GM21381 (cell line): ENCODE results near the gene ACAP2.
"Not testable (repeated sequence)": the region's sequence is repeated elsewhere in the genome, so short reads cannot be mapped to it uniquely, and the experiment has no call there.

Source experiments
- ATAC-seq: cut with Tn5 transposase; IDR thresholded peaks from one replicate; pipeline ENCODE4 v1.9.1; 2021; ENCODE audit warnings: mild to moderate bottlenecking, moderate library complexity; ENCODE audit not compliant: unreplicated experiment

ACAP2 gene

DNA sequence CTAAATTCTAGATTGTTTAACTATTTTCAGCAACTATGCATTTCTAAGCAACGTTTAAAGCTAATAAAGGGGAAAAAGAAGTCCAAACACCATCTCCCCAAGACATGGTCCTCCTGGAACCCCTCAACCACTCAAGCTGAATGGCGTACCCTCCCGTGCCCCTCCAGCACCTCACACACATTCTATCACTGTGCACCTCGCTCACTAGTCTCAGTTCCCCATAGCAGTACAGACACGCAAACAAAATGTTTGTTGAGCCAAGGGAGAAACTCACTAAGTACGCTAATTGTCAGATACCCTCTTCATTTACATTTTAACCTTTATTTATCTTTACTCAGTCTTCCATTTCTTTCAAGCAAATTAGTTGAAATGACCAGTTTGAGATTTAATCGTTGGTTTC is 48.8 kb downstream of the ACAP2 start:
- ATAC-seq, result no peak

DNA sequence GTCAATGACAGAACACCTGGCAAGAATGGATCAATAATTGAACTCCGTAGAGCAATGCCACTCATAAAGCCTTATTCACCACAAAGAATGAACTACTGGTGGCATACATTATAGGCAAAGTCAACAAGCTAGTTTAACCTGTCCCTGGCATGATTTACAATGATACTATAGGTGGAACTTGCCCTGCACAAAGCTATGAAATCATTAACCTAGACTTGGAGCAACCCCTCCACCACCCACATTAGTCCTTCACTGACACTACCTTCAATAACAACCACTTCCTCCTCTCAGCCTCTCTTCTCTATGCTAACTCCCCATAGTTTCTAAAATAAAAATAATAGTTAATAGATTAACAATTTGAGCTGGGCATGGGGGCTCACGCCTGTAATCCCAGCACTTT is 54.4 kb downstream of the ACAP2 start:
- no peak for ATAC-seq

DNA sequence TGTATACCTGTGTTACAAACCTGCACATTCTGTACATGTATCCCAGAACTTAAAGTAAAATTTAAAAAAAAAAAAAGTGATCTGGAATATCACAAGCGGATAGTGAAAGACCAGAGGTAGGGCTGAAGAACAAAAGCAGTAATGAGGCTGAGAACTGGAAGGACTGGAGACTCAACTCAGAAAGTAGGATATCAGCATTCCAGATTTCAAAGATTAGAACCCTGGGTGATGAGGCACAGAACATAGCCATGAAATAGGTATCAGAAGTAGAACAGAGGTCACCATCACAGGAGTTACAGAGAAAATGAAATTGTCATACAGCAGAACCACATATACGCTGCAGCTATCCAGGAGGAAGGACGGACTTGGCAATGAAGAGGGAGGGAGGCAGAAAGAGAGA is 56.1 kb downstream of the ACAP2 start:
- ATAC-seq, result no peak

- ATAC-seq, result no peak
Measured at GRCh38 chr3:195385526-195385925, 57.3 kb downstream of the ACAP2 start.

- no peak for ATAC-seq
Measured at GRCh38 chr3:195384952-195385351, 57.9 kb downstream of the ACAP2 start.

- ATAC-seq, result no peak
Measured at GRCh38 chr3:195372220-195372619, 70.6 kb downstream of the ACAP2 start.

DNA sequence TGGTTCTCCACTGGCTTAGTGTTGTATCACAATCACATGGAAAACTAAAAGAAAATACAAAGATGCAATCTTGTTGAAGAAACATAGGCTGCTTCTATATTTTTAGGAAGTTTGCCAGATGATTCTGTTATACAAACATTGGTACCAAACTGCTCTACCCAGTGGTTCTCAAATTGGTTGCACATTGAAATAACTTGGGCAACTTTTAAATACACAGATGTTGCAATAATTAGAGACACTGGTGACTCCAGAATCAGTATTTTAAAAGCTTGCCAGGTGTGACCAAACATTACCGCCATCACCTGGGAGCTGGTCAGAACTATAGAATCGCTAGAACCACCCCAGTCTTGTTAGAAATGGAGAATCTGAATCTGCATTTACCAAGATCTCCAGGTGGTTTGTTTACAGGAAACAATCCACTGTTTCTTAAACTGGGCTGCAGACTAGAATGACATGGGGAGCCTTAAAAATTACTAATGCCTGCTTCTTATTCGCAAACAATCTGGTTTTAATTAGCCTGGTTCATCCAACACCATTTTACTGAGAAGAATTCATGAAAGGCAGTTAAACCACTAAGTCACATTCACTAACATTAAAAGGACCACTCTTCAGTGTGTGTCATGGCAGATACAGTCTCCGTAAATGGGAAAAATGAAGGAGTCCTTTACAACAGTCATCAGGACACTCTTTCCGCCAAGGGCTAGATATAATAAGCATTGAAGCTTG is 76.5 kb downstream of the ACAP2 start:
- no peak for ATAC-seq

DNA sequence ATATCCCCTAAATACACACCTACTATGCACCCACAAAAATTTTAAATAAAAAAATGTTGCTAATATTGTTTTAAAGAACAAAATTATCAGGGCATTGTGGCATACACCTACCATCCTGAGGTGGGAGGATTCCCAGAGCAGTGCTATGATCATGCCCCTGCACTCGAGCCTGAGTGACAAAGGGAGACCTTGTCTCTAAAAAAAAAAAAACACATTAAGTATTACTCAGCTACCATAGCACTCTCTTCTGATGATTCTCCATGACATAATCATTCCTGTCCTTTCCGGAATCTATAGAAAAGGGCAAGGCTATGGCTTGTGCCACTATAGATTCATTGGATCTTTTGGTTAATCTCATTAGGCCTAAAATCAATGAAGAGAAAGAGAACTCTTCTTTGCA is 77.4 kb downstream of the ACAP2 start:
- no peak for ATAC-seq

GRCh38 chr3:195357797-195358196 is 85.0 kb downstream of the ACAP2 start:
- ATAC-seq, result not testable (repeated sequence)

DNA sequence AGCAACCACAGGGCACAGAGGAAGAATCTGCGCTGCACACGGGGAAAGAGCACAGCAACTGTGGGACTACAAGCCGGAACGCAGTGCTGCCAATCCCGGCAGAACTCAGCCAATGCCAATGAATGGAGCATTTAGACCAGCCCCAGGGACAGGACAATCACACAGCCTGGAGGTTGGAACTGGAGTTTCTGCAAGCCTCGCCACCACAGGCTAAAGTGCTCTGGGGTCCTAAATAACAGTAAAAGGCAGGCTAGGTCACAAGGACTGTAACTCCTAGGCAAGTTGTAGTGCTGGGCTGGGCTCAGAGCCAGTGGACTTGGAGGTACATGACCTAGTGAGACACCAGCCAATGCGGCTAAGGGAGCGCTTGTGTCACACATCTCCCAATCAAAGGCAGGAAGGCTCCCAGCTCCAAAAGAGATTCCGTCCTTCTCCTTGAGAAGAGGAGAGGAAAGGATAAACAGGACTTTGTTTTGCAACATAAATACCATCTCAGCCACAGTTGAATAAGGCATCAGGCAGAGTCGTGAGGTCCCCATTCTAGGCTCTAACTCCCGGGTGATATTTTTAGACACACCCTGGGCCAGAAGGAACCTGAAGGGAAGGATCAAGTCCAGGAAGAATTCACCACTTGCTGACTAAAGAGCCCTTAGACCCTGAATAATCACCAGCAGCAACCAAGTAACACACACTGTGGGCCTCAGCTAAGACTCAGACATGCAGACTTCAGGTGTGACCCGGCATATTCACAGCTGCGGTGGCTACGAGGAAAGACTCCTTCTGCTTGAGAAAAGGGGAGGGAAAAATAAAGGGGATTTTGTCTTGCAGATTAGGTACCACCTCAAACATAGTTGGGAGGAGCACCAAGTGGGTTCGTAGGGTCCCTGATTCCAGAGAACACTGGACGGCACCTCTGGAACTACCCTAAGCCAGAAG is 86.4 kb downstream of the ACAP2 start:
- no peak for ATAC-seq

- ATAC-seq, result not testable (repeated sequence)
Measured at GRCh38 chr3:195354009-195354408, 88.8 kb downstream of the ACAP2 start.

DNA sequence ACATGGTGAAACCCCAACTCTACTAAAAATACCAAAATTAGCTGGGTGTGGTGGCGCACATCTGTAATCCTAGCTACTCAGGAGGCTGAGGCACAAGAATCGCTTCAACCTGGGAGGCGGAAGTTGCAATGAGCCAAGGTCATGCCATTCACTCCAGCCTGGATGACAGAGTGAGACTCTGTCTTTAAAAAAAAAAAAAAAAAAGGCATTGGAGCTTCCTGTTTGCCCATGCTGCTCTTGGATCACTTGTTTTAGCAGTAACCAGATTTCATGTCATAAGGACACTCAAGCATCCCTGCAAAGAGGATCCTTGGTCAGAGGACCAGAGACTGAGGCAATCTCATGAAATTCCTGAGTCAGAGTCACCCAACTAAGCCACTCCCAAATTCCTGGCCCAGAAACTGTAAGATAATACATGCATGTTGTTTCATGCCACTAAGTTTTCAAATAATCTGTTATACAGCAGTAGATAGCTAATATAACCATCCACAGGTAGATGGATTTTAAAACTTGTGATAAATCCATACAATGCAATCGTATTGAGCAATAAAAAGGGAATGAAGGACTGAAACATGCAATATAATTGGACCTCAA is 89.8 kb downstream of the ACAP2 start:
- no peak for ATAC-seq

DNA sequence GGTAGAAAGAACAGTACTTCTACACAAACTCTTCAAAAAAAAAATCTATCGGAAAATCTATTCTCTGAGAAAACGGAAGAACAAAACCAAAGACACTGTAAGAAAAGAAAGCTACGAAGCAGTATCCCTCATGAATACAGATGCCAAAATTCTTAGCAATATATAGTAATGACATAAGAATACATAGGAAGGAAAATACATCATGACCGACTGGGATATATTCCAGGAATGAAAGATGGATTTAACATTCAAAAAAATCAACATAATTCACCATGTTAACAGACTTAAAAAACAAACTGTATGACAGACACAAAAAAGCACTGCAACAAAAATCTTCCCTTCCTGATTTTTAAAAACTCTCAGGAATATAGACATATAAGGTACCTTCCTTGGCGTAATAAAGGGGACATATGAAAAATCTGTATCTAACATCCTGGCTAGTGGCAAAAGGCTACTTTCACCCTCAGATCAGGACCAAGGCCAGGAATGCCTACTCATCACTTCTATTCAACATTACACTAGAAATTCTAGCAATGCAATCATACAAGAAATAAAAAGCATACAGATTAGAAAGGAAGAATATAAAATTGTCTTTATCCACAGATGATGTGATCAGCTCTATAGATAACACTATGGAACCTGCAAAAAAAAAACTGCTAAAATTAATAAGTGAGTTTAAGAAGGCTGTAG is 94.2 kb downstream of the ACAP2 start:
- no peak for ATAC-seq

DNA sequence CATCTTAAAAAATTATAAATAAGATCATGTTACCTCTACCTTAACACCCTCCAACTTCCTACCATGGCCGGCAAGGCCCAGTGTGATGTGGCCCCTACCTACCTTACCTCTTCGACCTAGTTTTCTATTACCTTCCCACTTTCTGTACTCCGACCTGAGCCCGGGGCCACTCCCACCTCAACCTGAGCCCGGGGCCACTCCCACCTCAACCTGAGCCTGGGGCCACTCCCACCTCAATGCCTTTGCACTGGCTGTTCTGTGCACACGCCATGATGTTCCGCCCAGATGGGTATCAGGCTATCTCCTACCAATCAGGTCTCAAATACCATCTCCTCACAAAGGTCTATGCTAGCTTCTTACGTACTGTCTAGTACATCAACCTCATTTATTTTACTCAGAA is 105.1 kb downstream of the ACAP2 start:
- ATAC-seq, result no peak

DNA sequence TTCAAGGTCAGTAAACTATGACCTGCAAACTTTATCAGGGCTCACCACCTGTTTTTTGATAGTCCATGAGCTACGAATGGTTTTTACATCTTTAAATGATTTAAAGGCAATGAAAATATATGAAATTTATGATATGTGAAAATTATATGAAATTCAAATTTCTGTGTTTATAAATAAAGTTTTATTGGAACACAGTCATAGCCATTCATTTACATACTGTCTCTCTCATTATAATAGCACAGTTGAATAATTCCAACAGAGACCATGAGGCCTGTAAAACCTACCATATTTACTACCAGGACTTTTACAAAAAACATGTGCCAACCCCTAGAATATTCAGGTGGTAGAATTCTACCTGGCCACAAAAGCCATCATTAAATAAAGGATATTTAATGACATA is 107.9 kb downstream of the ACAP2 start:
- no peak for ATAC-seq

- no peak for ATAC-seq
Measured at GRCh38 chr3:195319060-195319459, 123.8 kb downstream of the ACAP2 start.

- no peak for ATAC-seq
Measured at GRCh38 chr3:195312714-195313113, 130.1 kb downstream of the ACAP2 start.

DNA sequence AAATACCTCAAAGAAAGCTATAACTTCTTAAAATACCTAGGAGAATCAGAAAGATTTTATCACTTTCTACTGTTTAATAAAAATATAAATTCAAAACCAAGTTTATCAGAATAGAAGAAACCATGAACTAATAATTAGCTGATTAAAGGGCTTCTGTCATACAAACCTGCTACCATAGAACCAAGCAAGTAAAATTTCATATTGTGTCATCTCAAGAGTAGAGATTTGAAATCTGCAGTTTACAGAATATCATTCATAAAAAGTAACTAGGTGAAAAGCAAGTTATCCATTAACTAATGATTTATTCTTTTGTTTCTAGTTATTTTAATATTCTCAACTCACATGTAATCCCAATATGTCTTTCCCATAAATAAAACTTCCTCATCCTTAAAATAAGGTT is 135.1 kb downstream of the ACAP2 start:
- ATAC-seq, result no peak

- no peak for ATAC-seq
Measured at GRCh38 chr3:195306369-195306768, 136.5 kb downstream of the ACAP2 start.

DNA sequence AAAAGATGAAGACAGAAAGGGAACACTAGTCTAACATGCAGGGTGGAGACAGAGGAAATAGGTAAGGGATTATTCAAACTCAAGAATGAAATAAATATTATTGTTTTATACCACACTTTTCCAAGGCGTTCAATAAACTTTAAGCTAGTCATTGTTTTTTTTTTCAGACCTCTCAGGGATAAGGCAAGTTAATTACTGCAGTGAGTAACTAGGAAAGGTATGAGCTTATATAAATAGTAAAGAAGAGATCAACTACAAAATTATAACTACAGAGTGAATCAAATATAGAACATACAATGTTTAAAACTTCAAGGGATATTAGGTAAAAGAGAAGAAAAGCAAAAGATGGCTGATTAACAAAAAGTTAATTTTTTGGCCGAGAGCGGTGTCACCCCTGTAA is 140.4 kb downstream of the ACAP2 start:
- ATAC-seq, result no peak

DNA sequence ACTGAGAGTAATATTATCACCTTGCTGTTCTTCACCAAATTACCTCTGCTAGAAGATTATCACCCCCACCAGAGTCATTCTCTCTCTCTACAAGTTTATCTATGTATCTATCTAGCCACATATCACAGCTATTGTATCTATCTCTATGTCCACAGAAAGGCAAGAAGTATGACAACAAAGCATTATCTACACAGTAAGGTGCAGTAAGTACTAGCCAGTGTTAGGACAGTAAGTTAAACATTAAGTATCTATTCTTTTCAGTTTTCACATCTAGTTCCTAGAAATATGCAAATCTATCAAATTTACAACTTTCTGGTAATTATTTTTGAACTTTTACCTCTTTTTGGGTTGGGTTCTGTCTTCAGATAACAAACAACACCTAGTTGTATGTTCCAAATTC is 145.4 kb downstream of the ACAP2 start:
- ATAC-seq, result peak; percentile 51
